GM18519 (cell line): Measurements from ENCODE around the gene SLC17A9.
"Not testable (repeated sequence)": the region's sequence is repeated elsewhere in the genome, so short reads cannot be mapped to it uniquely, and the experiment has no call there.

Source experiments
- ATAC-seq: cut with Tn5 transposase; IDR thresholded peaks from one replicate; pipeline ENCODE4 v1.9.1; 2021; ENCODE audit warnings: mild to moderate bottlenecking, moderate library complexity; ENCODE audit not compliant: unreplicated experiment, low FRiP score

The SLC17A9 gene

GRCh38 chr20:62953839-62954703, 1.6 kb downstream of the SLC17A9 start:
- no peak for ATAC-seq

- ATAC-seq, result no peak
These were observed 3.2 kb downstream of the SLC17A9 start for GRCh38 chr20:62955519-62956386.

- no peak for ATAC-seq
These were observed 4.1 kb downstream of the SLC17A9 start for GRCh38 chr20:62956387-62957135.

GRCh38 chr20:62957136-62958117, 4.9 kb downstream of the SLC17A9 start:
- no peak for ATAC-seq

GRCh38 chr20:62958388-62959100, 6.0 kb downstream of the SLC17A9 start:
- no peak for ATAC-seq

- no peak for ATAC-seq
These were observed 6.8 kb downstream of the SLC17A9 start for GRCh38 chr20:62959101-62959971.

GRCh38 chr20:62959998-62960436, 7.5 kb downstream of the SLC17A9 start:
- no peak for ATAC-seq

- ATAC-seq, result not testable (repeated sequence)
These were observed 8.2 kb downstream of the SLC17A9 start for GRCh38 chr20:62960446-62961309.

- ATAC-seq, result no peak
These were observed 8.8 kb downstream of the SLC17A9 start for GRCh38 chr20:62961310-62961783.

GRCh38 chr20:62961799-62962198, 9.3 kb downstream of the SLC17A9 start:
- ATAC-seq, result no peak

GRCh38 chr20:62962221-62962879, 9.8 kb downstream of the SLC17A9 start:
- no peak for ATAC-seq

GRCh38 chr20:62962891-62963613, 10.5 kb downstream of the SLC17A9 start:
- no peak for ATAC-seq

GRCh38 chr20:62963614-62964397, 11.3 kb downstream of the SLC17A9 start:
- ATAC-seq, result no peak

GRCh38 chr20:62964700-62965099, 12.2 kb downstream of the SLC17A9 start:
- no peak for ATAC-seq

GRCh38 chr20:62965363-62965771, 12.9 kb downstream of the SLC17A9 start:
- no peak for ATAC-seq
